Uterus (tissue), 2 donors: ENCODE data around the gene RNF123.

Experiments used
- POLR2A ChIP-seq, 2 donors: fragments of 450-650 bp; IDR thresholded peaks; one replicate each; pipeline ENCODE4 v1.6.1; 2016; ENCODE audit warnings: antibody characterized with exemption in 2 of 2, mild to moderate bottlenecking in 1 of 2, moderate library complexity in 1 of 2
- TF ChIP-seq, protein P1 (sequence below), 4 experiments: fragments of 200-600 bp in 2 of 4; fragments of 450-650 bp in 2 of 4; sonication (generic) in 2 of 4; IDR thresholded peaks; one replicate each; pipeline ENCODE4 v1.5.1; 2016 to 2019; ENCODE audit warnings: antibody characterized with exemption in 4 of 4, mild to moderate bottlenecking in 2 of 4, moderate library complexity in 1 of 4

DNA sequence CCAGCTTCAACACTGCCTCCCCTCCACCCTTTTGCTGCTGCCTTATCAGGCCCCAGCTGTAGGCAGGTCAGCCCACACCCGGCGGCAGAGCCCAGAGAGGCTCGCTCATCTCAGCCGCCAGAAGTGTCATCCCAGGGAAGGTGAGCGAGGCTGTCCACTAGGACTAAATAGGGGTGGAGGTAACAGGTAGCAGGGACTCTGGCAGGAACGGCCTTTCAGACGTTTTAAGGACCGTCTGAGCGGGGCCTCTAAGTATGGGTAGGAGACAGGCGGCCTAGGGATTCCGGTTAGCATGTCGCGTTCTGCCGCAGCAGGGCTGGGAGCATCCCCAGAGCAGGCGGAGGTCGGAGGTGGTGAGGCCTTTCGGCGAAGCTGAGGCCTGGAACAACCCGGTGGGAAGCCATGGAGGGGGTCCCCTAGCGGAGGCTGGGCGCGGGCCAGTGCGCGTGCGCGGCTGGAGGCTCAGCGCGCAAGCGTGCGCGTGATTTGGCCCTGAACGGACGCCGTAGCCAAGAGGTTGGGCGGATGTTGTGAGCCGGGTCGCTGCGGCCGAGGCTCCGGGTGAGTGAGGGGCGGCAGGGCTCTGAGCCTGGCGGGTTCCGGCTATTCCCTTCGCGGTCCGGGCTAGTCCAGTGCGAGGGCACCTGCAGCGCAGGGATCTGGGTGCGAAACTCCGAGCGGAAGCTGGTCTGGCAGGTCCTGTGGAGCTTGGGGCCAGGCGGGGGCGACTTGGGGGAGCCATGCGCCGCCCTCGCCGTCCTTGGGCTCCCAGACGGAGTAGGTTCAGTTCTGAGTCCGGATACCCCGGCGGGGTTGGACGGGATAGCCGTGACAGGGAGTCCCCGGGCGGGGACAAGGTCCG is at the start of gene RNF123, which contains the start of gene MST1:
- TF ChIP-seq, protein P1, sequence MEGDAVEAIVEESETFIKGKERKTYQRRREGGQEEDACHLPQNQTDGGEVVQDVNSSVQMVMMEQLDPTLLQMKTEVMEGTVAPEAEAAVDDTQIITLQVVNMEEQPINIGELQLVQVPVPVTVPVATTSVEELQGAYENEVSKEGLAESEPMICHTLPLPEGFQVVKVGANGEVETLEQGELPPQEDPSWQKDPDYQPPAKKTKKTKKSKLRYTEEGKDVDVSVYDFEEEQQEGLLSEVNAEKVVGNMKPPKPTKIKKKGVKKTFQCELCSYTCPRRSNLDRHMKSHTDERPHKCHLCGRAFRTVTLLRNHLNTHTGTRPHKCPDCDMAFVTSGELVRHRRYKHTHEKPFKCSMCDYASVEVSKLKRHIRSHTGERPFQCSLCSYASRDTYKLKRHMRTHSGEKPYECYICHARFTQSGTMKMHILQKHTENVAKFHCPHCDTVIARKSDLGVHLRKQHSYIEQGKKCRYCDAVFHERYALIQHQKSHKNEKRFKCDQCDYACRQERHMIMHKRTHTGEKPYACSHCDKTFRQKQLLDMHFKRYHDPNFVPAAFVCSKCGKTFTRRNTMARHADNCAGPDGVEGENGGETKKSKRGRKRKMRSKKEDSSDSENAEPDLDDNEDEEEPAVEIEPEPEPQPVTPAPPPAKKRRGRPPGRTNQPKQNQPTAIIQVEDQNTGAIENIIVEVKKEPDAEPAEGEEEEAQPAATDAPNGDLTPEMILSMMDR (IDR thresholded peaks at IDR 0.05): peak; percentile 27 to 53 (median 44)
- TF ChIP-seq POLR2A (IDR thresholded peaks at IDR 0.05): peak in 1 of 2 donors; percentile 56
